GM12873 (cell line): ENCODE data around the gene STPG4.

ENCODE experiments used
- CTCF ChIP-seq: IDR thresholded peaks from 2 replicates; pipeline ENCODE4 v1.5.1; 2012; ENCODE audit warnings: low read depth, mild to moderate bottlenecking, moderate library complexity, low read length, control low read depth; ENCODE audit not compliant: insufficient read depth; ENCODE audit errors: missing control alignments

STPG4 gene

GRCh38 chr2:47160211-47160610, 5.1 kb upstream of the STPG4 start:
- no peak for TF ChIP-seq CTCF

- no peak for TF ChIP-seq CTCF
These were observed 4.5 kb upstream of the STPG4 start for GRCh38 chr2:47159627-47160026.

- TF ChIP-seq CTCF = no peak
These were observed 3.5 kb upstream of the STPG4 start for GRCh38 chr2:47158576-47158975.

GRCh38 chr2:47152803-47153202, 2.3 kb downstream of the STPG4 start:
- TF ChIP-seq CTCF = no peak

- TF ChIP-seq CTCF = no peak
These were observed 4.9 kb downstream of the STPG4 start for GRCh38 chr2:47150175-47150574.

- TF ChIP-seq CTCF = no peak
These were observed 8.1 kb downstream of the STPG4 start for GRCh38 chr2:47147021-47147420.

GRCh38 chr2:47145466-47145865, 9.6 kb downstream of the STPG4 start:
- no peak for TF ChIP-seq CTCF

GRCh38 chr2:47141520-47141919, 13.6 kb downstream of the STPG4 start:
- no peak for TF ChIP-seq CTCF
